Large intestine (tissue), 3 donors: ENCODE data around the gene UBC. TPM values are rescaled to one million over a fixed set of nuclear protein-coding genes. Genes with fewer than 3 reads are reported as not detected.
"Not testable (repeated sequence)": the region's sequence is repeated elsewhere in the genome, so short reads cannot be mapped to it uniquely, and the experiment has no call there.

Experiments
- DNase-seq, 2 donors: peaks; one replicate each; pipeline versions ENCODE4 v3.0.0 to v3.0.0-alpha.2; 2013
- H3K27ac ChIP-seq: one replicate; pipeline ENCODE4 v1.5.1; 2013; ENCODE audit warnings: low read length
- H3K27me3 ChIP-seq: 2 replicates; pipeline ENCODE4 v1.6.1; 2013; ENCODE audit warnings: low read length; ENCODE audit not compliant: control insufficient read depth, insufficient read depth
- H3K36me3 ChIP-seq: 2 replicates; pipeline ENCODE4 v1.6.1; 2013; ENCODE audit warnings: low read length; ENCODE audit not compliant: control insufficient read depth, insufficient read depth
- H3K4me1 ChIP-seq: one replicate; pipeline ENCODE4 v1.6.1; 2013; ENCODE audit warnings: low read length; ENCODE audit not compliant: control insufficient read depth, insufficient read depth
- H3K4me3 ChIP-seq: one replicate; pipeline ENCODE4 v1.5.1; 2013; ENCODE audit warnings: low read length
- H3K9me3 ChIP-seq: one replicate; pipeline ENCODE4 v1.6.1; 2013; ENCODE audit warnings: mild to moderate bottlenecking, low read depth, low read length, moderate library complexity; ENCODE audit not compliant: control insufficient read depth
- WGBS: methylation state at CpG from one replicate; pipeline ENCODE4 v1.1.5; 2013; ENCODE audit warnings: low lambda C conversion rate; ENCODE audit not compliant: insufficient coverage; 5-methylcytosine and 5-hydroxymethylcytosine counted together
- polyA plus RNA-seq: library from polyadenylated mRNA; unstranded; fragments of 120-200 nt; gene quantifications from one replicate; pipeline ENCODE4 v1.2.1, GENCODE V29; 2013

Gene UBC
- polyA plus RNA-seq, 1 donor, result 763 TPM

GRCh38 chr12:124915239-124916236 lies 1.1 kb upstream of the UBC start:
- WGBS, result 63% methylated on average over 3 of the region's 21 CpGs
- H3K36me3 ChIP-seq, result peaks cover 24% of the 10 kb centered on the region
- H3K9me3 ChIP-seq, result no peaks in the 10 kb centered on the region
- H3K27ac ChIP-seq, result peak overlapping the region; percentile 98
- H3K27me3 ChIP-seq, result no peaks in the 10 kb centered on the region
- H3K4me3 ChIP-seq, result peak overlapping the region; percentile 100
- peak in 1 of 2 donors; percentile 78 for DNase-seq
- H3K4me1 ChIP-seq, result peaks cover 42% of the 10 kb centered on the region

DNA sequence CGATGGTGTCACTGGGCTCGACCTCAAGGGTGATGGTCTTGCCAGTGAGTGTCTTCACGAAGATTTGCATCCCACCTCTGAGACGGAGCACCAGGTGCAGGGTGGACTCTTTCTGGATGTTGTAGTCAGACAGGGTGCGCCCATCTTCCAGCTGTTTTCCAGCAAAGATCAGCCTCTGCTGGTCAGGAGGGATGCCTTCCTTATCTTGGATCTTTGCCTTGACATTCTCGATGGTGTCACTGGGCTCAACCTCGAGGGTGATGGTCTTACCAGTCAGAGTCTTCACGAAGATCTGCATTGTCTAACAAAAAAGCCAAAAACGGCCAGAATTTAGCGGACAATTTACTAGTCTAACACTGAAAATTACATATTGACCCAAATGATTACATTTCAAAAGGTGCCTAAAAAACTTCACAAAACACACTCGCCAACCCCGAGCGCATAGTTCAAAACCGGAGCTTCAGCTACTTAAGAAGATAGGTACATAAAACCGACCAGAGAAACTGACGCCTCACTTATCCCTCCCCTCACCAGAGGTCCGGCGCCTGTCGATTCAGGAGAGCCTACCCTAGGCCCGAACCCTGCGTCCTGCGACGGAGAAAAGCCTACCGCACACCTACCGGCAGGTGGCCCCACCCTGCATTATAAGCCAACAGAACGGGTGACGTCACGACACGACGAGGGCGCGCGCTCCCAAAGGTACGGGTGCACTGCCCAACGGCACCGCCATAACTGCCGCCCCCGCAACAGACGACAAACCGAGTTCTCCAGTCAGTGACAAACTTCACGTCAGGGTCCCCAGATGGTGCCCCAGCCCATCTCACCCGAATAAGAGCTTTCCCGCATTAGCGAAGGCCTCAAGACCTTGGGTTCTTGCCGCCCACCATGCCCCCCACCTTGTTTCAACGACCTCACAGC lies 717 bp downstream of the UBC start:
- Histone ChIP-seq H3K4me3 (peak overlapping the region; percentile 100), H3K27ac (peak overlapping the region; percentile 98), H3K36me3 (peaks cover 27% of the 10 kb centered on the region), H3K27me3 (no peaks in the 10 kb centered on the region), H3K9me3 (no peaks in the 10 kb centered on the region), H3K4me1 (peaks cover 35% of the 10 kb centered on the region)
- peak; percentile 87 to 88 for DNase-seq
- no CpG with 5 or more reads among the region's 46 CpGs for WGBS

DNA sequence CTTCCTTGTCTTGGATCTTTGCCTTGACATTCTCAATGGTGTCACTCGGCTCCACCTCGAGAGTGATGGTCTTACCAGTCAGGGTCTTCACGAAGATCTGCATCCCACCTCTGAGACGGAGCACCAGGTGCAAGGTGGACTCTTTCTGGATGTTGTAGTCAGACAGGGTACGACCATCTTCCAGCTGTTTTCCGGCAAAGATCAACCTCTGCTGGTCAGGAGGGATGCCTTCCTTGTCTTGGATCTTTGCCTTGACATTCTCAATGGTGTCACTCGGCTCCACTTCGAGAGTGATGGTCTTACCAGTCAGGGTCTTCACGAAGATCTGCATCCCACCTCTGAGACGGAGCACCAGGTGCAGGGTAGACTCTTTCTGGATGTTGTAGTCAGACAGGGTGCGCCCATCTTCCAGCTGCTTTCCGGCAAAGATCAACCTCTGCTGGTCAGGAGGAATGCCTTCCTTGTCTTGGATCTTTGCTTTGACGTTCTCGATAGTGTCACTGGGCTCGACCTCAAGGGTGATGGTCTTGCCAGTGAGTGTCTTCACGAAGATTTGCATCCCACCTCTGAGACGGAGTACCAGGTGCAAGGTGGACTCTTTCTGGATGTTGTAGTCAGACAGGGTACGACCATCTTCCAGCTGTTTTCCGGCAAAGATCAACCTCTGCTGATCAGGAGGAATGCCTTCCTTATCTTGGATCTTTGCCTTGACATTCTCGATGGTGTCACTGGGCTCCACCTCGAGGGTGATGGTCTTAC lies 1.7 kb downstream of the UBC start:
- peaks cover 25% of the 10 kb centered on the region for H3K4me1 ChIP-seq
- no CpG with 5 or more reads among the region's 21 CpGs for WGBS

GRCh38 chr12:124911521-124911920 lies 2.9 kb downstream of the UBC start:
- DNase-seq, H3K27me3 ChIP-seq, H3K27ac ChIP-seq, H3K4me3 ChIP-seq, H3K9me3 ChIP-seq: not testable (repeated sequence)
- no CpG with 5 or more reads among the region's 6 CpGs for WGBS
- Histone ChIP-seq H3K4me1 (peaks cover 25% of the 10 kb centered on the region), H3K36me3 (peaks cover 27% of the 10 kb centered on the region)

More for the DNA sequence above, 1.7 kb downstream of the UBC start:
- not testable (repeated sequence) for H3K27me3 ChIP-seq, DNase-seq, H3K4me3 ChIP-seq, H3K27ac ChIP-seq, H3K9me3 ChIP-seq
- H3K36me3 ChIP-seq, result peaks cover 27% of the 10 kb centered on the region

DNA sequence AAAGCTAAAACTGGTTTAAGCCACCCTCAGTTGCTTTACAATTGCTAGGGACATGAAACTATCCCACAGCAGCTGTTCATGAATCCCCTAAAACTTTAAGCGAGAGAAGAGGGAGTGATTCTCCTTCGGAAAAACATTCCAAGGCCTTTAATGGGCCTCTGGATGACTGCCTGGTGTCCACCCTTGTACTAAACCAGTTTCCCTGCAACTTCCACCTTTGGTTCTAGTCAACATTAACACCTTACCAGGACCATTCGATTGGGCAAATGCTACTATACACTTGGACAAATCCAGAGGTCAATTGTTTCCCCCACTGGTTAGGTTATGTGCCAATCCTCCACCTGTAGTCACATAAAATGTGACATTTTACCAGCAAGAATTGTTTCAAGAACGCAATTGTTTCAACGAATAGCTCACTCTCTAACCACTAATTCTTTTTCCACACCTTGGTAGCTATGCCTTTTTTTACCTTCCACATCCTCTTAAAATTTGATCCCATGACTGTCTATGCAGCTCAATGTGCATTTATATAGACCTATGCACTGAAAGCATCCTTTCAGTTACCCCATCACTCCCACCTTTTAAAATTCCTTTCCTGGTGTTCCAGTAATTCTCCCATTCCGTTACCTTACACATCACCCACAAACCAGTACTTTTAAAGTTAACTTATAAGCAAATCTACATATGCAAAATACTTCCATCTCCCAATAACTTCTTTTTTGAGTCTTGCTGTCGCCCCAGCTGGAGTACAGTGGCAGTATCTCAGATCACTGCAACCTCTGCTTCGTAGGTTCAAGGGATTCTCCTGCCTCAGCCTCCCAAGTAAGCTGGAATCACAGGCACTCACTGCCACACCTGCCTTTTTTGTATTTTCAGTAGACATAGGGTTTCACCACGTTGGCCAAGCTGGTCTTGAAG lies 3.6 kb downstream of the UBC start:
- no peak for DNase-seq
- no peak overlapping the region for H3K4me3 ChIP-seq
- WGBS, result no CpG with 5 or more reads among the region's 9 CpGs
- no peaks in the 10 kb centered on the region for H3K27me3 ChIP-seq
- peaks cover 22% of the 10 kb centered on the region for H3K4me1 ChIP-seq
- H3K27ac ChIP-seq, result no peak overlapping the region
- peaks cover 27% of the 10 kb centered on the region for H3K36me3 ChIP-seq
- H3K9me3 ChIP-seq, result no peaks in the 10 kb centered on the region

DNA sequence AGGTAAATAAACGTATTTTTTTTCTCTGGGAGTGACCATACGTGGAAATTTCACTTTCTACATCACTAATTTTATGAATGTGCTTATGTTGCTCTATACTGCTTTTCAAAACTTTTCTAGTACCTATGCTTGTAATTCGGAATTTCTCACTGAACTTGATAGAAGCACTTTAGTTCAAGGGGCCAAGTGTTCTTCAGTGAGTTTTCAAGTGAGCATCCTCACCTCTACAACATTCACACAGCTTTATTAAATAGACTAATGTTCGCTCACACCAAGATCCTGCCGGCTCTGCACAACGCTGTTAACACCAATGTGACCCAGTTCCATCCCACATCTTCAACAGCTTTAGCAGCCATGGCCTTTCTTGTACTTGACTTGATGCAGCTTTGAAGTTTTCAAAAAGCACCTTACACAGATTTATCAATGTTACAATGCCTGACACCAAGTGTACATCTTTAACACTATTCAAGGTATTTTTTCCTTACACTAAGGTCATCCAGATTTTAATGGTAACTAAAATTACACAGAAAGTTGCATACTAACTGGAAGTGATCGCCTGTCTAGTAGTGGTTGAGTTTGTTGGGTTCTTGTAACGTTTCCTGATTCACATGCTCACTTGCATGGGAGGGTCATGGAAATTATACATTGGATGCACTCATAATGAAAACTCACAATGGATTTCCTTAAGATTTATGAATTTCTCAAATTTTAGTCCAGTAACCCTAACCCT lies 4.5 kb downstream of the UBC start:
- WGBS, result 57% methylated on average over 1 of the region's 8 CpGs
- H3K27me3 ChIP-seq, result no peaks in the 10 kb centered on the region
- no peaks in the 10 kb centered on the region for H3K9me3 ChIP-seq
- no peak overlapping the region for H3K4me3 ChIP-seq
- peaks cover 27% of the 10 kb centered on the region for H3K36me3 ChIP-seq
- H3K27ac ChIP-seq, result no peak overlapping the region
- no peak for DNase-seq
- peaks cover 17% of the 10 kb centered on the region for H3K4me1 ChIP-seq

- no CpG with 5 or more reads among the region's 2 CpGs for WGBS
- Histone ChIP-seq H3K27me3 (no peaks in the 10 kb centered on the region), H3K36me3 (peaks cover 14% of the 10 kb centered on the region), H3K4me3 (no peak overlapping the region), H3K4me1 (peaks cover 27% of the 10 kb centered on the region), H3K27ac (peak overlapping the region; percentile 41), H3K9me3 (no peaks in the 10 kb centered on the region)
- DNase-seq, result peak; percentile 89 to 92
These were observed 7.7 kb downstream of the UBC start for GRCh38 chr12:124906606-124907261.

GRCh38 chr12:124904306-124905098 lies 9.9 kb downstream of the UBC start:
- H3K36me3 ChIP-seq, result no peaks in the 10 kb centered on the region
- H3K27ac ChIP-seq, result peak overlapping the region; percentile 73
- no peaks in the 10 kb centered on the region for H3K27me3 ChIP-seq
- no peak overlapping the region for H3K4me3 ChIP-seq
- WGBS, result no CpG with 5 or more reads among the region's 15 CpGs
- no peaks in the 10 kb centered on the region for H3K9me3 ChIP-seq
- DNase-seq, result peak; percentile 81 to 87
- H3K4me1 ChIP-seq, result peaks cover 36% of the 10 kb centered on the region
